ENCODE data around the gene FMR1.

DNA sequence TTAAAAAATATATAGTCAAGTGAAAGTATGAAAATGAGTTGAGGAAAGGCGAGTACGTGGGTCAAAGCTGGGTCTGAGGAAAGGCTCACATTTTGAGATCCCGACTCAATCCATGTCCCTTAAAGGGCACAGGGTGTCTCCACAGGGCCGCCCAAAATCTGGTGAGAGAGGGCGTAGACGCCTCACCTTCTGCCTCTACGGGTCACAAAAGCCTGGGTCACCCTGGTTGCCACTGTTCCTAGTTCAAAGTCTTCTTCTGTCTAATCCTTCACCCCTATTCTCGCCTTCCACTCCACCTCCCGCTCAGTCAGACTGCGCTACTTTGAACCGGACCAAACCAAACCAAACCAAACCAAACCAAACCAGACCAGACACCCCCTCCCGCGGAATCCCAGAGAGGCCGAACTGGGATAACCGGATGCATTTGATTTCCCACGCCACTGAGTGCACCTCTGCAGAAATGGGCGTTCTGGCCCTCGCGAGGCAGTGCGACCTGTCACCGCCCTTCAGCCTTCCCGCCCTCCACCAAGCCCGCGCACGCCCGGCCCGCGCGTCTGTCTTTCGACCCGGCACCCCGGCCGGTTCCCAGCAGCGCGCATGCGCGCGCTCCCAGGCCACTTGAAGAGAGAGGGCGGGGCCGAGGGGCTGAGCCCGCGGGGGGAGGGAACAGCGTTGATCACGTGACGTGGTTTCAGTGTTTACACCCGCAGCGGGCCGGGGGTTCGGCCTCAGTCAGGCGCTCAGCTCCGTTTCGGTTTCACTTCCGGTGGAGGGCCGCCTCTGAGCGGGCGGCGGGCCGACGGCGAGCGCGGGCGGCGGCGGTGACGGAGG is at the start of gene FMR1:
- TF ChIP-seq, protein P1, sequence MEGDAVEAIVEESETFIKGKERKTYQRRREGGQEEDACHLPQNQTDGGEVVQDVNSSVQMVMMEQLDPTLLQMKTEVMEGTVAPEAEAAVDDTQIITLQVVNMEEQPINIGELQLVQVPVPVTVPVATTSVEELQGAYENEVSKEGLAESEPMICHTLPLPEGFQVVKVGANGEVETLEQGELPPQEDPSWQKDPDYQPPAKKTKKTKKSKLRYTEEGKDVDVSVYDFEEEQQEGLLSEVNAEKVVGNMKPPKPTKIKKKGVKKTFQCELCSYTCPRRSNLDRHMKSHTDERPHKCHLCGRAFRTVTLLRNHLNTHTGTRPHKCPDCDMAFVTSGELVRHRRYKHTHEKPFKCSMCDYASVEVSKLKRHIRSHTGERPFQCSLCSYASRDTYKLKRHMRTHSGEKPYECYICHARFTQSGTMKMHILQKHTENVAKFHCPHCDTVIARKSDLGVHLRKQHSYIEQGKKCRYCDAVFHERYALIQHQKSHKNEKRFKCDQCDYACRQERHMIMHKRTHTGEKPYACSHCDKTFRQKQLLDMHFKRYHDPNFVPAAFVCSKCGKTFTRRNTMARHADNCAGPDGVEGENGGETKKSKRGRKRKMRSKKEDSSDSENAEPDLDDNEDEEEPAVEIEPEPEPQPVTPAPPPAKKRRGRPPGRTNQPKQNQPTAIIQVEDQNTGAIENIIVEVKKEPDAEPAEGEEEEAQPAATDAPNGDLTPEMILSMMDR (IDR thresholded peaks at IDR 0.05 in 8 of 11, conservative IDR thresholded peaks at IDR 0.05 in 3 of 11): no peak
- peak in 1 of 3 donors; percentile 20 for TF ChIP-seq POLR2A (IDR thresholded peaks at IDR 0.05)
- peak; percentile 76 to 89 (median 84) for TF ChIP-seq POLR2AphosphoS5 (IDR thresholded peaks at IDR 0.05)
